Right lobe of liver (tissue), 6 donors: ENCODE data around the gene REELD1. TPM values are rescaled to one million over a fixed set of nuclear protein-coding genes. Genes with fewer than 3 reads are reported as not detected.

Experiments
- ATAC-seq, 4 donors: fragments of 200-7000 bp; cut with Tn5 transposase; one replicate each; pipeline ENCODE4 v1.9.1; 2020; ENCODE audit warnings: mild to moderate bottlenecking in 4 of 4, moderate library complexity in 4 of 4
- DNase-seq, 3 donors: peaks; one replicate each; pipeline ENCODE4 v3.0.0-alpha.2; 2020
- H3K27ac ChIP-seq, 3 donors: fragments of 200-600 bp; one replicate each; pipeline ENCODE4 v1.8.0; 2022
- H3K27me3 ChIP-seq, 2 donors: fragments of 200-600 bp; one replicate each; pipeline ENCODE4 v1.8.0; 2022
- H3K36me3 ChIP-seq, 4 donors: fragments of 200-600 bp; sonication (generic) in 1 of 4; one replicate each; pipeline versions ENCODE4 v1.5.1 to v1.8.0; 2017 to 2022; ENCODE audit warnings: control low read depth in 1 of 4
- H3K4me1 ChIP-seq, 4 donors: fragments of 200-600 bp; sonication (generic) in 1 of 4; one replicate each; pipeline versions ENCODE4 v1.5.1 to v1.8.0; 2017 to 2022; ENCODE audit warnings: control low read depth in 1 of 4
- H3K4me3 ChIP-seq, 3 donors: fragments of 200-600 bp; one replicate each; pipeline ENCODE4 v1.8.0; 2022
- H3K9me3 ChIP-seq, 4 donors: fragments of 200-600 bp; sonication (generic) in 1 of 4; one replicate each; pipeline versions ENCODE4 v1.5.1 to v1.8.0; 2017 to 2022; ENCODE audit warnings: control low read depth in 1 of 4
- CTCF ChIP-seq, 4 donors: fragments of 200-600 bp in 3 of 4; fragments of 450-650 bp in 1 of 4; IDR thresholded peaks; one replicate each; pipeline versions ENCODE4 v1.5.1 to v1.8.0; 2016 to 2022; ENCODE audit warnings: antibody characterized with exemption in 4 of 4, mild to moderate bottlenecking in 2 of 4
- POLR2A ChIP-seq: fragments of 450-650 bp; IDR thresholded peaks from one replicate; pipeline ENCODE4 v1.6.1; 2017; ENCODE audit warnings: antibody characterized with exemption, mild to moderate bottlenecking
- WGBS: methylation state at CpG from one replicate; pipeline ENCODE4 v1.1.6; 2018; ENCODE audit warnings: low coverage, low lambda C conversion rate; ENCODE audit not compliant: insufficient coverage; ENCODE audit errors: missing lambda C conversion rate; 5-methylcytosine and 5-hydroxymethylcytosine counted together
- intact Hi-C, 2 donors: fragments of 100-400 bp; cut with DNase I; formaldehyde crosslinking; loops; one replicate each; pipeline versions ENCODE4 v1.11.2 to v1.14.1; 2022
- total RNA-seq, 6 experiments: library from RNA; depleted of rRNA in 2 of 6; stranded (reverse); fragments of >200 nt in 2 of 6; fragmentation: NEBNext Ultra II Directional in 3 of 6; extraction: Animal tissue kit (Norgen Biotek cat#: 25700) in 3 of 6; gene quantifications; one replicate each; pipeline versions ENCODE4 v1.1.0 to v1.2.4, GENCODE V29; 2016 to 2023
- donor health status: DM: no; HTN: yes; CAD: no.
- donor health status: DM: no; HTN: no; CAD: no.
- donor health status: DM: no; HTN: no; CAD: no.
- donor health status: DM: no; HTN: yes; CAD: no.
- donor health status: DM: no; HTN: yes; CAD: no.

REELD1 gene
- total RNA-seq, 6 experiments from 2014 or later, result 0.12 to 0.50 (median 0.35) TPM; not detected in 1

- ATAC-seq (peak; percentile 97 to 99 (median 98)), DNase-seq (peak; percentile 90 to 94 (median 92))
- TF ChIP-seq CTCF (IDR thresholded peaks at IDR 0.05), result peak in 3 of 4 donors; percentile 8 to 19 (median 11)
- peak; percentile 70 for TF ChIP-seq POLR2A
- 0% methylated on average over 24 of the region's 75 CpGs for WGBS
- intact Hi-C loops, result no loop called here
- Histone ChIP-seq H3K36me3 (no peaks in the 10 kb centered on the region), H3K27ac (peak within 1 kb of the TSS; percentile 87 to 94 (median 89)), H3K27me3 (no peaks in the 10 kb centered on the region), H3K4me1 (peaks cover 0 to 22% (median 2%) of the 10 kb centered on the region in 4 donors), H3K9me3 (no peaks in the 10 kb centered on the region), H3K4me3 (peak within 1 kb of the TSS; percentile 86 to 92 (median 90))
Measured at GRCh38 chr4:146175541-146176453, 38.5 kb upstream of the REELD1 start, which contains the start of gene LSM6. TSS of gene LSM6 (plus strand) at chr4:146175718. CDS start at chr4:146182922, 7,204 bp downstream.

- peak overlapping the region in 2 of 3 donors; percentile 86 to 92 for H3K4me3 ChIP-seq
- WGBS, result 61% methylated on average over 2 of the region's 2 CpGs
- DNase-seq (no peak), ATAC-seq (no peak)
- TF ChIP-seq CTCF (IDR thresholded peaks at IDR 0.05) (no peak), POLR2A (no peak)
- peaks cover 0 to 22% (median 2%) of the 10 kb centered on the region in 4 donors for H3K4me1 ChIP-seq
- H3K27ac ChIP-seq, result no peak overlapping the region
- H3K36me3 ChIP-seq, result no peaks in the 10 kb centered on the region
- intact Hi-C loops, result no loop called here
- no peaks in the 10 kb centered on the region for H3K9me3 ChIP-seq
- no peaks in the 10 kb centered on the region for H3K27me3 ChIP-seq
Measured at GRCh38 chr4:146176891-146177290, 37.4 kb upstream of the REELD1 start.

- Histone ChIP-seq H3K27me3 (no peaks in the 10 kb centered on the region), H3K27ac (no peak overlapping the region), H3K4me3 (no peak overlapping the region), H3K9me3 (no peaks in the 10 kb centered on the region), H3K4me1 (peaks cover 0 to 22% (median 2%) of the 10 kb centered on the region in 4 donors), H3K36me3 (peaks cover 0 to 2% (median 0%) of the 10 kb centered on the region in 4 donors)
- intact Hi-C loops, result no loop called here
- 58% methylated on average over 6 of the region's 8 CpGs for whole genome bisulfite sequencing
- DNase-seq (no peak), ATAC-seq (no peak)
- TF ChIP-seq POLR2A (no peak), CTCF (IDR thresholded peaks at IDR 0.05) (no peak)
Measured at GRCh38 chr4:146178126-146178525, 36.2 kb upstream of the REELD1 start.

GRCh38 chr4:146179784-146180370 is 34.5 kb upstream of the REELD1 start:
- no peak overlapping the region for H3K4me3 ChIP-seq
- ATAC-seq (peak in 2 of 4 donors; percentile 9 to 35), DNase-seq (no peak)
- no peaks in the 10 kb centered on the region for H3K27me3 ChIP-seq
- no peaks in the 10 kb centered on the region for H3K9me3 ChIP-seq
- intact Hi-C loops, result no loop called here
- TF ChIP-seq POLR2A, result no peak
- TF ChIP-seq CTCF (IDR thresholded peaks at IDR 0.05), result no peak
- WGBS, result 78% methylated on average over 5 of the region's 7 CpGs
- no peak overlapping the region for H3K27ac ChIP-seq
- peaks cover 0 to 5% (median under 1%) of the 10 kb centered on the region in 4 donors for H3K36me3 ChIP-seq
- peaks cover 0 to 22% (median 2%) of the 10 kb centered on the region in 4 donors for H3K4me1 ChIP-seq
